ENCODE measurements around the gene ADAMTSL3.

- no peak for TF ChIP-seq CTCF (IDR thresholded peaks at IDR 0.05; ENCODE audit: insufficient read depth, low read length, poor library complexity, severe bottlenecking)
- TF ChIP-seq EZH2phosphoT487 (conservative IDR thresholded peaks at IDR 0.05; ENCODE audit: low read length), result no peak
Observed at GRCh38 chr15:83830381-83830780, 176.5 kb downstream of the ADAMTSL3 start.

All from SU-DHL-6 (cell line).